K562 (cell line): Measurements from ENCODE around the gene PGAM2. TPM values are rescaled to one million over a fixed set of nuclear protein-coding genes. Genes with fewer than 3 reads are reported as not detected.

Experiments used
- GATA2 ChIP-seq: sonication (generic); formaldehyde crosslinking; IDR thresholded peaks from 2 replicates; pipeline ENCODE4 v1.4.0; 2020; ENCODE audit warnings: mild to moderate bottlenecking, missing genetic modification reagents
- MCM3 ChIP-seq: fragments of 450-650 bp; IDR thresholded peaks from 2 replicates; pipeline ENCODE4 v1.6.1; 2016
- RNF2 ChIP-seq: sonication (generic); IDR thresholded peaks from 2 replicates; pipeline ENCODE4 v1.6.1; 2016
- ZNF445 ChIP-seq: fragments of 250-450 bp; sonication (Bioruptor Pico); IDR thresholded peaks from 2 replicates; pipeline ENCODE4 v1.4.0; 2020; ENCODE audit warnings: low read depth, mild to moderate bottlenecking, moderate library complexity
- ZNF586 ChIP-seq: fragments of 450-650 bp; formaldehyde crosslinking; conservative IDR thresholded peaks from 2 replicates; pipeline ENCODE4 v1.4.0; 2020; ENCODE audit warnings: mild to moderate bottlenecking, moderate library complexity
- polyA plus RNA-seq, 8 experiments: library from polyadenylated mRNA; depleted of rRNA in 4 of 8; stranded (reverse) in 5 of 8; unstranded in 3 of 8; fragments of >200 nt; fragmentation: Nextera tagmentation in 2 of 8; fragmentation: Illumina TruSeq in 1 of 8; extraction: Ambion mirVana in 2 of 8; extraction: Trizol in 1 of 8; gene quantifications; 2 replicates each; pipeline versions ENCODE4 v1.2.1 to v1.2.3, GENCODE V29; 2011 to 2014; ENCODE audit warnings: inconsistent platforms in 1 of 8, missing spikeins in 1 of 8
- total RNA-seq, 7 experiments: library from RNA; depleted of rRNA in 6 of 7; stranded (reverse); fragments of >200 nt in 6 of 7; fragmentation: Illumina TruSeq in 2 of 7; extraction: Trizol in 2 of 7; gene quantifications; 2 replicates each; pipeline versions ENCODE4 v1.2.1 to v1.2.3, GENCODE V29; 2011 to 2021; ENCODE audit warnings: low replicate concordance in 1 of 7
- TF ChIP-seq, protein P1 (sequence below): sonication (generic); formaldehyde crosslinking; IDR thresholded peaks from 2 replicates; pipeline ENCODE4 v1.8.0; 2023; ENCODE audit warnings: missing genetic modification reagents, mild to moderate bottlenecking, borderline replicate concordance
- TF ChIP-seq, protein P2 (sequence below): fragments of 450-650 bp; IDR thresholded peaks from 2 replicates; pipeline ENCODE4 v1.6.1; 2016; ENCODE audit warnings: low read depth, mild to moderate bottlenecking, moderate library complexity
- TF ChIP-seq, protein P3 (sequence below): fragments of 250-450 bp; sonication (Bioruptor Pico); IDR thresholded peaks from 2 replicates; pipeline ENCODE4 v1.8.0; 2022; ENCODE audit warnings: inconsistent platforms, mild to moderate bottlenecking, moderate library complexity, borderline replicate concordance
- TF ChIP-seq, protein P4 (sequence below): fragments of 450-650 bp; IDR thresholded peaks from 2 replicates; pipeline ENCODE4 v1.6.1; 2018; ENCODE audit not compliant: partially characterized antibody

Gene PGAM2
- total and polyA plus RNA-seq, 9 of the 15 experiments (the other 6 are each of a cell fraction or from before 2014, with no cell fraction given): not detected

DNA sequence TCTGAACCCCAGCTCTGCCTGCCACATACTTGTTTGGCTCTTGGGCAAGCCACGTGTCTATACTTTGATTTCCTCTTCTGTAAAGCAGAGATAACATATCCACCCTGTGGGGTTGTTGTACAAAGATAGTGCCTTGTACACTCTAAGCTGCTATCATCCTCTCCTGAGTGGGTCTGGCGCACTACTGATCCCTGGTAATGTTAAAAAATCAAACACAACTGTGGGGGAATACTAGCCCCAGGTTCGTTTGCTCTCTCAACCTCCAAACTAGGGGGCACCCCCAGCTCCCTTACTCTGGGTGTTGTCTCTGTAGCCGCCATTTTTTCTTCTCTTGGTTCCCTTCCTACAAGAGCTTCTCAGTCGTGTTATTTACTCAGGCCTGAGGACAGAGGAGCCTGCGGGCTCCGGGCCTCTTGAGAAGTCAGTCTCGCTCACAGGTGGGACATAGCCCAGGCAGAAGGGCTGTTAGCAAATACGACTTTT is 15.9 kb upstream of the PGAM2 start (continued):
- TF ChIP-seq, protein P1, sequence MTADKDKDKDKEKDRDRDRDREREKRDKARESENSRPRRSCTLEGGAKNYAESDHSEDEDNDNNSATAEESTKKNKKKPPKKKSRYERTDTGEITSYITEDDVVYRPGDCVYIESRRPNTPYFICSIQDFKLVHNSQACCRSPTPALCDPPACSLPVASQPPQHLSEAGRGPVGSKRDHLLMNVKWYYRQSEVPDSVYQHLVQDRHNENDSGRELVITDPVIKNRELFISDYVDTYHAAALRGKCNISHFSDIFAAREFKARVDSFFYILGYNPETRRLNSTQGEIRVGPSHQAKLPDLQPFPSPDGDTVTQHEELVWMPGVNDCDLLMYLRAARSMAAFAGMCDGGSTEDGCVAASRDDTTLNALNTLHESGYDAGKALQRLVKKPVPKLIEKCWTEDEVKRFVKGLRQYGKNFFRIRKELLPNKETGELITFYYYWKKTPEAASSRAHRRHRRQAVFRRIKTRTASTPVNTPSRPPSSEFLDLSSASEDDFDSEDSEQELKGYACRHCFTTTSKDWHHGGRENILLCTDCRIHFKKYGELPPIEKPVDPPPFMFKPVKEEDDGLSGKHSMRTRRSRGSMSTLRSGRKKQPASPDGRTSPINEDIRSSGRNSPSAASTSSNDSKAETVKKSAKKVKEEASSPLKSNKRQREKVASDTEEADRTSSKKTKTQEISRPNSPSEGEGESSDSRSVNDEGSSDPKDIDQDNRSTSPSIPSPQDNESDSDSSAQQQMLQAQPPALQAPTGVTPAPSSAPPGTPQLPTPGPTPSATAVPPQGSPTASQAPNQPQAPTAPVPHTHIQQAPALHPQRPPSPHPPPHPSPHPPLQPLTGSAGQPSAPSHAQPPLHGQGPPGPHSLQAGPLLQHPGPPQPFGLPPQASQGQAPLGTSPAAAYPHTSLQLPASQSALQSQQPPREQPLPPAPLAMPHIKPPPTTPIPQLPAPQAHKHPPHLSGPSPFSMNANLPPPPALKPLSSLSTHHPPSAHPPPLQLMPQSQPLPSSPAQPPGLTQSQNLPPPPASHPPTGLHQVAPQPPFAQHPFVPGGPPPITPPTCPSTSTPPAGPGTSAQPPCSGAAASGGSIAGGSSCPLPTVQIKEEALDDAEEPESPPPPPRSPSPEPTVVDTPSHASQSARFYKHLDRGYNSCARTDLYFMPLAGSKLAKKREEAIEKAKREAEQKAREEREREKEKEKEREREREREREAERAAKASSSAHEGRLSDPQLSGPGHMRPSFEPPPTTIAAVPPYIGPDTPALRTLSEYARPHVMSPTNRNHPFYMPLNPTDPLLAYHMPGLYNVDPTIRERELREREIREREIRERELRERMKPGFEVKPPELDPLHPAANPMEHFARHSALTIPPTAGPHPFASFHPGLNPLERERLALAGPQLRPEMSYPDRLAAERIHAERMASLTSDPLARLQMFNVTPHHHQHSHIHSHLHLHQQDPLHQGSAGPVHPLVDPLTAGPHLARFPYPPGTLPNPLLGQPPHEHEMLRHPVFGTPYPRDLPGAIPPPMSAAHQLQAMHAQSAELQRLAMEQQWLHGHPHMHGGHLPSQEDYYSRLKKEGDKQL: no peak
- TF ChIP-seq, protein P2, sequence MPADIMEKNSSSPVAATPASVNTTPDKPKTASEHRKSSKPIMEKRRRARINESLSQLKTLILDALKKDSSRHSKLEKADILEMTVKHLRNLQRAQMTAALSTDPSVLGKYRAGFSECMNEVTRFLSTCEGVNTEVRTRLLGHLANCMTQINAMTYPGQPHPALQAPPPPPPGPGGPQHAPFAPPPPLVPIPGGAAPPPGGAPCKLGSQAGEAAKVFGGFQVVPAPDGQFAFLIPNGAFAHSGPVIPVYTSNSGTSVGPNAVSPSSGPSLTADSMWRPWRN: peak; percentile 99
- TF ChIP-seq RNF2 (peak; percentile 62; the same call in 1 of the 2 replicates), ZNF586 (no peak), ZNF445 (CRISPR knock-in tag) (no peak), MCM3 (no peak), GATA2 (CRISPR knock-in tag) (peak; percentile 96)
- TF ChIP-seq, protein P3, sequence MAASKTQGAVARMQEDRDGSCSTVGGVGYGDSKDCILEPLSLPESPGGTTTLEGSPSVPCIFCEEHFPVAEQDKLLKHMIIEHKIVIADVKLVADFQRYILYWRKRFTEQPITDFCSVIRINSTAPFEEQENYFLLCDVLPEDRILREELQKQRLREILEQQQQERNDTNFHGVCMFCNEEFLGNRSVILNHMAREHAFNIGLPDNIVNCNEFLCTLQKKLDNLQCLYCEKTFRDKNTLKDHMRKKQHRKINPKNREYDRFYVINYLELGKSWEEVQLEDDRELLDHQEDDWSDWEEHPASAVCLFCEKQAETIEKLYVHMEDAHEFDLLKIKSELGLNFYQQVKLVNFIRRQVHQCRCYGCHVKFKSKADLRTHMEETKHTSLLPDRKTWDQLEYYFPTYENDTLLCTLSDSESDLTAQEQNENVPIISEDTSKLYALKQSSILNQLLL (CRISPR knock-in tag): no peak
- TF ChIP-seq, protein P4, sequence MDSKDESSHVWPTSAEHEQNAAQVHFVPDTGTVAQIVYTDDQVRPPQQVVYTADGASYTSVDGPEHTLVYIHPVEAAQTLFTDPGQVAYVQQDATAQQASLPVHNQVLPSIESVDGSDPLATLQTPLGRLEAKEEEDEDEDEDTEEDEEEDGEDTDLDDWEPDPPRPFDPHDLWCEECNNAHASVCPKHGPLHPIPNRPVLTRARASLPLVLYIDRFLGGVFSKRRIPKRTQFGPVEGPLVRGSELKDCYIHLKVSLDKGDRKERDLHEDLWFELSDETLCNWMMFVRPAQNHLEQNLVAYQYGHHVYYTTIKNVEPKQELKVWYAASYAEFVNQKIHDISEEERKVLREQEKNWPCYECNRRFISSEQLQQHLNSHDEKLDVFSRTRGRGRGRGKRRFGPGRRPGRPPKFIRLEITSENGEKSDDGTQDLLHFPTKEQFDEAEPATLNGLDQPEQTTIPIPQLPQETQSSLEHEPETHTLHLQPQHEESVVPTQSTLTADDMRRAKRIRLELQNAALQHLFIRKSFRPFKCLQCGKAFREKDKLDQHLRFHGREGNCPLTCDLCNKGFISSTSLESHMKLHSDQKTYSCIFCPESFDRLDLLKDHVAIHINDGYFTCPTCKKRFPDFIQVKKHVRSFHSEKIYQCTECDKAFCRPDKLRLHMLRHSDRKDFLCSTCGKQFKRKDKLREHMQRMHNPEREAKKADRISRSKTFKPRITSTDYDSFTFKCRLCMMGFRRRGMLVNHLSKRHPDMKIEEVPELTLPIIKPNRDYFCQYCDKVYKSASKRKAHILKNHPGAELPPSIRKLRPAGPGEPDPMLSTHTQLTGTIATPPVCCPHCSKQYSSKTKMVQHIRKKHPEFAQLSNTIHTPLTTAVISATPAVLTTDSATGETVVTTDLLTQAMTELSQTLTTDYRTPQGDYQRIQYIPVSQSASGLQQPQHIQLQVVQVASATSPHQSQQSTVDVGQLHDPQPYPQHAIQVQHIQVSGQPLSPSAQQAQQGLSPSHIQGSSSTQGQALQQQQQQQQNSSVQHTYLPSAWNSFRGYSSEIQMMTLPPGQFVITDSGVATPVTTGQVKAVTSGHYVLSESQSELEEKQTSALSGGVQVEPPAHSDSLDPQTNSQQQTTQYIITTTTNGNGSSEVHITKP: no peak
